GM12873 (cell line): ENCODE results near the gene CCDC169.

ENCODE experiments used
- CTCF ChIP-seq: IDR thresholded peaks from 2 replicates; pipeline ENCODE4 v1.5.1; 2012; ENCODE audit warnings: low read depth, mild to moderate bottlenecking, moderate library complexity, low read length, control low read depth; ENCODE audit not compliant: insufficient read depth; ENCODE audit errors: missing control alignments

The CCDC169 gene

GRCh38 chr13:36217456-36217855, 80.2 kb downstream of the CCDC169 start:
- no peak for TF ChIP-seq CTCF

GRCh38 chr13:36214163-36214921, 83.3 kb downstream of the CCDC169 start, which contains the start of gene SOHLH2:
Gene SOHLH2, minus strand, starts transcription at chr13:36214556. Its CDS starts 30 bp downstream, at chr13:36214526.
- no peak for TF ChIP-seq CTCF

GRCh38 chr13:36212789-36213188, 84.8 kb downstream of the CCDC169 start:
- TF ChIP-seq CTCF, result no peak

GRCh38 chr13:36211567-36211966, 86.0 kb downstream of the CCDC169 start:
- no peak for TF ChIP-seq CTCF

GRCh38 chr13:36210738-36211137, 86.9 kb downstream of the CCDC169 start:
- TF ChIP-seq CTCF, result no peak

- TF ChIP-seq CTCF, result no peak
Measured at GRCh38 chr13:36207672-36208071, 89.9 kb downstream of the CCDC169 start.

GRCh38 chr13:36193151-36193855, 104.3 kb downstream of the CCDC169 start:
- no peak for TF ChIP-seq CTCF
